ENCODE data around the gene COLQ.
A peak's percentile ranks its signal among the peaks of the same experiment; 100 is the strongest.

Gene COLQ

GRCh38 chr3:15521573-15521965 lies at the start of gene COLQ:
TSS of gene COLQ (minus strand) at chr3:15521706. CDS start at chr3:15521625, 81 bp downstream.
- no peak for DNase-seq (ENCODE audit: low read depth)
- no peak for TF ChIP-seq CTCF (IDR thresholded peaks at IDR 0.05; ENCODE audit: insufficient read depth, low read depth, low read length, missing control alignments)

GRCh38 chr3:15563190-15563589 lies 41.7 kb upstream of the COLQ start:
- DNase-seq (ENCODE audit: low read depth): no peak
- no peak overlapping the region for H3K4me3 ChIP-seq (ENCODE audit: low read depth, low read length)
- no peak for TF ChIP-seq CTCF (IDR thresholded peaks at IDR 0.05; ENCODE audit: insufficient read depth, low read depth, low read length, missing control alignments)

More at GRCh38 chr3:15521573-15521965, at the start of gene COLQ:
- no peak within 1 kb of the TSS for H3K4me3 ChIP-seq (ENCODE audit: low read depth, low read length)

- no peak for TF ChIP-seq CTCF (IDR thresholded peaks at IDR 0.05; ENCODE audit: insufficient read depth, low read depth, low read length, missing control alignments)
- no peak overlapping the region for H3K4me3 ChIP-seq (ENCODE audit: low read depth, low read length)
- no peak for DNase-seq (ENCODE audit: low read depth)
Observed at GRCh38 chr3:15562560-15562959, 41.1 kb upstream of the COLQ start.

GRCh38 chr3:15558581-15558980 lies 37.1 kb upstream of the COLQ start:
- no peak for DNase-seq (ENCODE audit: low read depth)
- no peak for TF ChIP-seq CTCF (IDR thresholded peaks at IDR 0.05; ENCODE audit: insufficient read depth, low read depth, low read length, missing control alignments)
- H3K4me3 ChIP-seq (ENCODE audit: low read depth, low read length): no peak overlapping the region

- TF ChIP-seq CTCF (IDR thresholded peaks at IDR 0.05; ENCODE audit: insufficient read depth, low read depth, low read length, missing control alignments): peak; percentile 48
- DNase-seq (ENCODE audit: low read depth): peak; percentile 80
- H3K4me3 ChIP-seq (ENCODE audit: low read depth, low read length): no peak overlapping the region
Observed at GRCh38 chr3:15557511-15557946, 36.0 kb upstream of the COLQ start.

GRCh38 chr3:15556512-15556911 lies 35.0 kb upstream of the COLQ start:
- peak; percentile 83 for DNase-seq (ENCODE audit: low read depth)
- TF ChIP-seq CTCF (IDR thresholded peaks at IDR 0.05; ENCODE audit: insufficient read depth, low read depth, low read length, missing control alignments): no peak
- H3K4me3 ChIP-seq (ENCODE audit: low read depth, low read length): no peak overlapping the region

- H3K4me3 ChIP-seq (ENCODE audit: low read depth, low read length): no peak overlapping the region
- DNase-seq (ENCODE audit: low read depth): no peak
- no peak for TF ChIP-seq CTCF (IDR thresholded peaks at IDR 0.05; ENCODE audit: insufficient read depth, low read depth, low read length, missing control alignments)
Observed at GRCh38 chr3:15553749-15554148, 32.2 kb upstream of the COLQ start.
